Effector CD4-positive, alpha-beta T cell (primary cell): ENCODE measurements around the gene KCNQ1.

ENCODE experiments used
- DNase-seq: peaks from one replicate; pipeline ENCODE4 v3.0.0-alpha.2; 2020

KCNQ1 gene

GRCh38 chr11:2708151-2708581 lies 263.4 kb downstream of the KCNQ1 start:
- no peak for DNase-seq

- DNase-seq: no peak
Measured at GRCh38 chr11:2708757-2709281, 264.0 kb downstream of the KCNQ1 start.

GRCh38 chr11:2709429-2709828 lies 264.6 kb downstream of the KCNQ1 start:
- DNase-seq: no peak

GRCh38 chr11:2711161-2711560 lies 266.4 kb downstream of the KCNQ1 start:
- no peak for DNase-seq

- DNase-seq: no peak
Measured at GRCh38 chr11:2713094-2713493, 268.3 kb downstream of the KCNQ1 start.

GRCh38 chr11:2713661-2714462 lies 269.1 kb downstream of the KCNQ1 start:
- DNase-seq: no peak

GRCh38 chr11:2714463-2714800 lies 269.6 kb downstream of the KCNQ1 start:
- DNase-seq: no peak

- DNase-seq: no peak
Measured at GRCh38 chr11:2714871-2715270, 270.1 kb downstream of the KCNQ1 start.

GRCh38 chr11:2715716-2716350 lies 271.0 kb downstream of the KCNQ1 start:
- no peak for DNase-seq

- no peak for DNase-seq
Measured at GRCh38 chr11:2716376-2717095, 271.7 kb downstream of the KCNQ1 start.

- DNase-seq: no peak
Measured at GRCh38 chr11:2717561-2718325, 272.9 kb downstream of the KCNQ1 start.

- no peak for DNase-seq
Measured at GRCh38 chr11:2718817-2719438, 274.1 kb downstream of the KCNQ1 start.

GRCh38 chr11:2719831-2720590 lies 275.2 kb downstream of the KCNQ1 start:
- no peak for DNase-seq

GRCh38 chr11:2721210-2721916 lies 276.6 kb downstream of the KCNQ1 start:
- no peak for DNase-seq

- DNase-seq: no peak
Measured at GRCh38 chr11:2722955-2723354, 278.1 kb downstream of the KCNQ1 start.

GRCh38 chr11:2724104-2724503 lies 279.3 kb downstream of the KCNQ1 start:
- no peak for DNase-seq

- no peak for DNase-seq
Measured at GRCh38 chr11:2724653-2725367, 280.0 kb downstream of the KCNQ1 start.

GRCh38 chr11:2725368-2726300 lies 280.8 kb downstream of the KCNQ1 start:
- no peak for DNase-seq

GRCh38 chr11:2726964-2727363 lies 282.2 kb downstream of the KCNQ1 start:
- no peak for DNase-seq
